ENCODE measurements around the gene PRRG1.
"Not testable (repeated sequence)": the region's sequence is repeated elsewhere in the genome, so short reads cannot be mapped to it uniquely, and the experiment has no call there.

Gene PRRG1

DNA sequence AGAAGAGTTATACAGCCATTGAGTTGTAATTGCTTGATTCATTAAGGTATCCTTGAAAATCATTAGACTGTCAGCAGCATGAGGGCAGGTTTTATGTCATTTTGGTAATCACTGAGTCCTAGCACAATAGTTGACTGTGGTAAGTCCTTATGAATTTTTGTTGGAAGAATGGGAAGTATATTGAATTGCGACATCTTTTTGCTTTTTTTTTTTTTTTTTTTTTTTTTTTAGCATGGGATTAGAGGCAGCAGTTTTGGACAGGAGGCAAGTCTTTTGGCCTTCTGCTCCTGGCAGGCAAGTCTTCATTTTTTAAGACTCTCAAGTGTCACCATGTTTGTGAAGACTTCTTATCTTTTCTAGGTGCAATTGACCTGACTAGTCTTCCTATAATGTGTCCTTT, 29.7 kb downstream of the PRRG1 start:
- no peak for DNase-seq

DNA sequence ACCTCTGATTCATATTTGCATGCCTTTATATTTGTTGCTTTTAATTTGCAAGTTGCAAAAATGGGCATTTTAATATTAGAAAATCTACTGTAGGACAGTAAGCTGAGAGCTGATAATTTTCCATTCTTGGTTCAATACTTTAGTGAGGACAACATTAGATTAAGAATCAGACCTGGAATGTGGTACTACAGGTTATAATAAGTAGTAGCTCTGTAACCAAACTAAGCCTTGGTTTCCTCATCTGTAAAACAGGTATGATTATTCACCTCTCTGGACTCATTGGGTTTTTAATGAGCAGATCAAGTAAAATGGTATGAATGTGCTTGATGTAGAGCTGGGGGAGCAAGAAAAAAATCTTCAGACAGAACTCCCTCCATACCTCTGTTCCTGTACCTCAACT, 31.1 kb downstream of the PRRG1 start:
- no peak for DNase-seq

DNA sequence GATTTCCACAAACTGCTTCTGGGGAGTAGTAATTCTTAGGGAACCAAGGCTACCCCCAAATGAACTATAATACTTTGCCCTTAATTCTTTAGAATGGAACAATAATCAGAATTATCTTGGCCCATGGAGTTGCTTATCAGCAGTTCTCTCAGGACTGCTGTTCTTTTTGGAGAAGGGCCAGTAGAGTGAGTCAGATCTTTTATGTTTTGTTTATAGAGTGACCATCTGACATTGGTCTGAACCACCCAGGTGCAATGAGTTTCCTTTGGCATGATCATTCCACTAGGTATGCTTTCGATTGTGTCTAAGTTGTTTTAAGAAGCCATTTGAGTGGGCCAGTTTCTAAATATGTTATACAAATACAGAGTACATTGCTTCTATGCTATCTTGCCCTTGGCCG, 31.8 kb downstream of the PRRG1 start:
- DNase-seq: no peak

DNA sequence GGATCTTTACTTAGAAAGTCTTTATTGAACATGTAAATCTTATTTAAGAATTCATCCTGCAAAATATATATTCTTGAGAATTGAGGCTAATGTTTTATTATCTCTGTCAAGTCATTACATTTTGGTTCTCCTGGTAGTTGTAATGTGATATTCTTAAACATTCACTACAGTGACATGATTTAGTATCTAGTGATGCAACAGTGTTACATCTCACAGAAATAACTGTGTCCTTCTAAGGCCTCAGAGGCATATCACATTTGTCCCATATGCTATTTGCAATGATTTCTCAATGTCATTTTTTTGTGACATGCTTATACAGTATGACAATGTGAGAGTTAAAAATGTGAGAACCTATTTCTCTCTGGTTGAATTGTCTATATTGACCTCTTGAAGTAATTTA, 34.1 kb downstream of the PRRG1 start:
- DNase-seq: no peak

DNA sequence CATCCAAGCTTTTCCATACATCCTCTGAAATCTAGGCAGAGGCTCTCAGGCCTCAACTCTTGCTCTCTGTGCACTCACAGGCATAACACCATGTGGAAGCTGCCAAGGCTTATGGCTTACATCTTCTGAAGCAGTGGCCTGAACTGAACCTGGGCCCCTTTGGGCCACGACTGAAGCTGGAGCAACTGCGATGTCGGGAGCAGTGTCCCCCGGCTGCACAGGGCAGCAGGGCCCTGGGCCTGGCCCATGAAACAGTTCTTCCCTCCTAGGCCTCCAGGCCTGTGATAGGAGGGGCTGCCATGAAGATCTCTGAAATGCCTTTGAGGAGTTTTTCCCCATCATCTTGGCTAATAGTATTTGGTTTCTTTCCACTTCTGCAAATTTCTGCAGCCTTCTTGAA, 39.2 kb downstream of the PRRG1 start:
- no peak for DNase-seq

DNA sequence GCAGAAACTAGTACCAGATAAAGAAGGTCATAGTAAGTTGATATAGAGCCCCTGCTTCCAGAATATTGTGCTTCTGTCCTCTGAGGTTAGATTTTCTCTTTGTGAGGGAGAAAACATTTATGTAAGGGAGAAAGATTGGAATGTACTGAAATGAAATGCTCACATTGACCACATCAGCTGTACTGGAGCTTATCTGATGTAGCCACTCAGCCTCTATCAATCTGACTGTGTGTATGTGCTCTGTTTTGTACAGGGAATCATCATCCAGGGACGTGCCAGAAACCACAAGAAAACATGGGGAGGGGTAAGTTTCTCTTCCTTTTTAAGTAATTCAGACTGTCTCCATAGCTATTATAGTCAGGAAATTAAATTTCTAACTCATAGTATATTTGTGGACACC, 56.8 kb downstream of the PRRG1 start:
- DNase-seq: no peak

DNA sequence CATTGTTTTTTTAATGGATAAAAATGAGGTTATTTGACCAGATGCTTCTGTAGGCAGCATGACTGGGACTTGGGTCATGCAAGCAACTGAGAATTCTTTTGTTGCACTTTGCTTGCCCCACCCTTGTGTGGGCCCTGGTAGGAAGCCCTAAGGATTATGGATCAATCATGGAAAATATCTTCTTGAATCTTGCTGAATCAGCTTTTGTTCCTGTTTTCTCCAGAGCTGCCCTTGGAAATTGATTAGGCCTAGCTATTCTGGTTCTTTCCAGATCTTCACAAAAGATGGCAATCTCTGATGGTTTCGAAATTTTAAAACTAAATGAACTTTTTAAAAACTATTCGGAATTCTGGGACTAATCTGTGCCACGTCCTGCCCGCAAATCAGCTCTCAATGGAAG, 58.6 kb downstream of the PRRG1 start:
- DNase-seq: no peak

DNA sequence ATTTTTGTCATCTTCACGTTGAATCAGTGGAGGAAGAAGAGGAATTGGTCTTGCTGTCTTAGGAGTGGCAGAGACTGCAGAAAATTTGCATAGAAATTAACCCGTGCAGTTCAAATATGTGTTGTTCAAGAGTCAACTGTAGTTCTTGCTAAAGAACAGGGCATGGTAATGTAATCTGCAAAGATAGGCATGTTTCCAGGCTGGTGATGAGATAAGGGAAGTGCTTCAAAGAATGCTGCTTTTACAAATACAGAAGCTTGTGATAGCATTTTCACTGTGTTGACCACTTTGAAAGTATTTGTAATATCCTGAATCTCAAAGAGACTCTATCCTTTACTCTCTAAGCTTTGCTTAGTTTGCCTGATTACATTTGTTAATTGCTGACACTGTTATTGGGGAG, 60.1 kb downstream of the PRRG1 start:
- no peak for DNase-seq

DNA sequence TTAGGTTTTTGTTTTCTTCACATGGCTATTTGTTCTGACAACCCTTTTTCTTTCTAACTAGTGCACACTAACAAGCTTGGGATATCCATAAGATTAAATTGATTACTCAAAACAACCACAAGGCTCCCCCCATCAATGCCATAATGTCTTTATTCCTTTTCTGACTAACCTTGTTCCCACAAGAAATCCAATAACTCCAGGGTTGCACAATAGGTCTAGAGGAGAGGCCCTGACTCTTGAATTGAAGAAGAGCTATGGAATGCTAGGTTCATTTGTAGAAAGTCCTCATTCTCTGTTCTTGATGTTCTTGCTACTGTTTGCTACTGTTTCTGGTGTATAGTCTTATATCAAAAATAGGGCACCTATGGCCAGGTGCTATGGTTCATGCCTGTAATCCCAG, 71.0 kb downstream of the PRRG1 start:
- no peak for DNase-seq

DNA sequence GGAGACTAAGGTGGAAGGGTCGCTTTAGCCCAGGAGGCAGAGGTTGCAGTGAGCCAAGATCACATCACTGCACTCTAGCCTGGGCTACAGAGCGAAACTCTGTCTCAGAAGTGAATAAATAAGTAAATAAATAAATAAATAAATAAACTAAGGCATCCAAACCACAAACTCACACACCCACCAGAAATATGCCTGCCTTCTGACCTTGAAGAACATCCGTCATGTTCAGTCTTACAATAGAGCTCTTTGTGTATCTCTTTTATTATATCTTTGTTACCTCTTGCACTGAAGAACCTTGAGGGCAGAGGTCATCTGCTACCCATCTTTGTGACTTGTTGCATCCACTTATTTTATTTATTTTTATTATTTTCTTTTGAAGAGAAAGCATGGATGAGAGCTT, 71.6 kb downstream of the PRRG1 start:
- no peak for DNase-seq

DNA sequence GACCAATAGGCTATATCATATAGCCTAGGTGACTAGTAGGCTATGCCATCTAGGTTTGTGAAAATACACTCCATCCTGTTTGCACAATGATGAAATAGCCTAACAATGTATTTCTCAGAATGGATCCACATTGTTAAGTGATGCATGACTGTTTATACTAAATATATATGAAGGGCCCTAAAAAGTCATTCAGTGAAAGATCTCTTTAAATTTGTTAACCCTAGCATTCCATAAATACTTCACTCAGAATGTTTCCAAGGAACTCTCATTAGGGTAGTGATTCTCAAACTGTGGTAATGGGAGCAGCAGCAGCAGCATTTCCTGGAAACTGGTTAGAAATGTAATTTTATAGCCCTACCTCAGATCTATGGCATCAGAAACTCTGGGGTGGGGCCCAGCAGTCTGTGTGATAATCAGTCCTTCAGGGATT, 74.9 kb downstream of the PRRG1 start:
- no peak for DNase-seq

DNA sequence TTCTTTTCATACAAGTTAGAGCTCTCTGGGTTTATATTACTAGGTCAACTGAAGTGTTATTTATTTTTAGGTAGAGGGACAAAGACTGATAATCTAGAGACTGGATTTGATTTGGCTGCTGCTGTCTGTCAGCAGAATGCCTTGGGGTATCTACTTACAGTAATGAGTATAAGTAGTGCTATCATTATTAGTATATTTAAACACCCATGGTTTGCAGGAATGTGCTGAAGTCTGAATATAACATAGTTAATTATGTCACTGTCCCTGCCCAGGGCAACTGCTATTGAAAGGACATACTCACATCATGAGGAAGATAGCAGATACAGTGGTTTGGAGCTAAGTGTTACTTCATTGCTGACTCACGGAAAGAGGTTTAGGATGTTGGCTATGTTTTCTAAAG, 76.2 kb downstream of the PRRG1 start:
- no peak for DNase-seq

DNA sequence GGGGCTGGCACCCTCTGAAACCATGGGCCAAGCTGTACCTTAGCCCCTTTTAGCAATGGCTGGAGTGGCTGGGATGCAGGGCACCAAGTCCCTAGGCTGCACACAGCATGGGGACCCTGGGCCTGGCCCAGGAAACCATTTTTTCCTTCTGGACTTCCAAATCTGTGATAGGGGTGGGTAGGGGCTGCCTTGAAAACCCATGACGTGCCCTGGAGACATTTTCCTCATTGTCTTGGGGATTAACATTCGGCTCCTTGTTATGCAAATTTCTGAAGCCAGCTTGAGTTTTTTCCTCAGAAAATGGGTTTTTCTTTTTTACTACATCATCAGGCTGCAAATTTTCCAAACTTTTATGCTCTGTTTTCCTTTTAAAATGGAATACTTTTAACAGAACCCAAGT, 79.8 kb downstream of the PRRG1 start:
- DNase-seq: not testable (repeated sequence)

DNA sequence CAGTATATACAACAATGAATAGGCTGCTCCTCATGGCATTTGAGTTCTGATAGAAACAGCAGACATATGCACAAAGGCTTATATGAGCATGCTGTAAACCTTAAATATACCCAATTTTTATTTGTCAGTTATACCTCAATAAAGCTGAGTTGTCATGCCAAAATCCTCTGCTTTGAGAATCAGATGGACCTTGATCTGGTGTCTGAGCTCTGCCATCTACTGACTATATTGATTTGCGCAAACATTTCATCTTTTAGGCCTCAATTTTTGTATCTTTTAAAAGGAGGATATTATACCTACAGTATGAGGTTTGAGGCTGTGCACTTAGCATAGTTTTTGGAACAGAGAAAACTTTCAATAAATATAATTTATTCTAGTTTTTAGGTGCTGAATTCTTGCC, 85.2 kb downstream of the PRRG1 start:
- no peak for DNase-seq

DNA sequence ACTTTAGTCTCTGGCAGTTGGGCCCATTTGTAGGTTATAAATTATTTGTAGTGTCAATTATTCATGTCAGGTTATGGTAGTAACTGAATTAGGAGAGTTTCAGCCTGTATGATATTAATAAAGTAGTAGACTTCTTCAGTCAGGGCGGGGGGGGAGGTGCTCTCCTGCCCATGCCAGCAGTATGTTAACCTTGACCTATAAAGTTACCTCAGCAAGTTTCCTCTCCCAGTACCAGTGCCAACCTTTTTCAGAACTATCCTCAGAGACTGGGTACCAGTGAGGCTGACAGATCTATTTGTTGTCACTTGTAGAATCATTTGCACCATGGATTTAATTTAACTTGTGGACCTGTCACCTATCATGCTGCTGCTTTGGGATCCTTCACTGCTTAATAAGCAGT, 88.0 kb downstream of the PRRG1 start:
- DNase-seq: no peak

DNA sequence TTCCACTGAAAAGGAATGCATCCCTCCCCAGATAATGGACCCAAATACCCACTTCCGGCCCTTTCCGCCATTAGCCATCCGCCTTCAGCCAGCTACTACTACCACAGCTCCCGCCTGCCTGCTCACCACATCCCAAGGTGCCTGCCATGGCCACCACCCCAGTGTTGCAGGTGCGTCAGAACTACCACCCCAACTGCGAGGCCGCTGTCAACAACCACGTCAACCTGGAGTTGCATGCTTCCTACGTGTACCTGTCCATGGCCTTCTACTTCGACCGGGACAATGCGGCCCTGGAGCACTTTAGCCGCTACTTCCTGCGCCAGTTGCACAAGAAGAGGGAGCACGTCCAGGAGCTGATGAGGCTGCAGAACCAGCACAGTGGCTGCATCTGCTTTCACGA, 92.2 kb downstream of the PRRG1 start:
- no peak for DNase-seq

DNA sequence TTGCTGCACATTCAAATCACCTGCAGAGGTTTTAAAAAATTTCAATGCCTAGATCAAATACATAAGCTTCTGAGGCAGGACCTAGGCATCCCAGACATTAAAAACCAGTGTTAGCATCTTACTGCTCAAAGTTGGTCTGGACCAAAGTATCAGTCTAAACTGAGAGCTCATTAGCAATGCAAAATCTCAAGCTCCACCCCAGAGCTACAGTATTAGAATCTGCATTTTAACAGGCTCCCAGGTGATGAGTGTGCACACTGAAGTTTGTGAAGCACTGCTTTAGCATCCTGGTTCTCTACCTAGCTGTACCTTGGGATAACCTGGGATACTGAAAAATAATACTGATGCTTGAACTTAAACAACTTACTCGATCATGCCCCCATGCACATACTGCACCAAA, 96.0 kb downstream of the PRRG1 start:
- DNase-seq: no peak

DNA sequence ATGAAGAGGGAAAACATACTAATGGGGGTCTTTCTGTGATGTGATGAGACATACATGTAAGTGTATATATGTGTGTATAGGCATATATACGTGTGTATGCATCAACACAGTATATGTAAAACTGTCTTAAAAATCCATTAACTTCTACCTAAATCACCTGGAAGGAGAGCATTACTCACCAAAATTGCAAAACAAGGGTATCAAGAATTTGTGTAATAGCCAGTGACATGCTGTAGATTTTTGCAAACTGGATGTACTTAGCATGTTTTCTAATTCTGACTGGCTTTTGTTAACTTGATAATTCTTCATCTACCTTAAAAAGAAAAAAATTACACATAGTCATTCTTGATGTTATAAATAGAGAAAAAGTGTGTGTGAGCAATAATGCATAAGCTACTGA, 104.7 kb downstream of the PRRG1 start:
- no peak for DNase-seq

DNA sequence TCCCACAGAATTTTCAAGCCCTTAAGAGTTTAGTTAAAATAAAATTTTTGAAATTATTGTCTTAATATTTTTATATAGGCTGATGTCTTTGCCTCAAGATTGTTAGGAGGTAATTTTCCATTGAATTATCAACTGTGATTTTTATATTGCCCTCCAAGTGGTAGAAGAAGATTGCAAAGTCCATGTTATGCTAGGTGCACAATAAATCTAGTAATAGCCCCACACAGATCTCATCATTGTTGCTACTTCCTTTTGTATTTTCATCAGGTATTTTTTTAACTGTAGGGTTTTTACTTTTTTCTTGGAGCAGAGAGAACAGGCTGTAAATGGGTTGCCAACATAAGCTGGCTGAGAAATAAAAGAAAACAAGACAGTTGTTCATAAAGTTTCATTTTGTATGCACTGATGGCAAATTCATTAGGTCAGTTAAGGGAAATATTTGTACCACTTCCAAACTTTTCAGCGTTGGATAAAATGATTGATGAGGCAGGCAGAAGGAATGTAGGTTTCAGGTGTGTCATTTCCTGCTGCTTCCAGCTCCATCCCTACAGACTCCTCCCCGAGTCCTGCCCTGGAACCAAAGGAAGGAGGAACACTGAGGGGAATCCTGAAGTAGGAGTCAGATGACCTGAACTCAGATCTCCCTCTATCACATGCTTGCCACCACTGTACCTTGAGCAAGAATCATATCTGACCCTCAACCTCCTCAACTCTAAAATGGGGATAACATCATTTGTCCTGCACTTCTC, 105.5 kb downstream of the PRRG1 start:
- DNase-seq: no peak

DNA sequence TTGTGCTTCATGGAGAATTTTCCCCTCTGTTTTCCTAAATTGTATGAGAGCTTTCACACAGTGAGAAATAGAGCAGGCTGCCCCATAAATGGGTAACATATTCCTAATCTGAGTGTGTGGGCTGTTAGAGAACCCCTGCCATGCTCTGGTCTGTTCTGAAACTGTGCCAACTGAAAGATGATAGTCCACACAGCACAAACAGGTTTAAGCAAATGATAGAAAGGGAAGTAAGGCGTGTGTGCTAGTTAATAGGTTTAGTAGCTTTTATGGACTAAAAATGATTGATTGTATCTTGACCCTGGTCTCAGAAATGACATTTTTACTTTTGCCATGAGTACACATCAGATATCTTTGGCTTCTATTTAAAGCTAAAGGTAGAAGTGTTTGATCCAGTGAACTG, 106.2 kb downstream of the PRRG1 start:
- no peak for DNase-seq

DNA sequence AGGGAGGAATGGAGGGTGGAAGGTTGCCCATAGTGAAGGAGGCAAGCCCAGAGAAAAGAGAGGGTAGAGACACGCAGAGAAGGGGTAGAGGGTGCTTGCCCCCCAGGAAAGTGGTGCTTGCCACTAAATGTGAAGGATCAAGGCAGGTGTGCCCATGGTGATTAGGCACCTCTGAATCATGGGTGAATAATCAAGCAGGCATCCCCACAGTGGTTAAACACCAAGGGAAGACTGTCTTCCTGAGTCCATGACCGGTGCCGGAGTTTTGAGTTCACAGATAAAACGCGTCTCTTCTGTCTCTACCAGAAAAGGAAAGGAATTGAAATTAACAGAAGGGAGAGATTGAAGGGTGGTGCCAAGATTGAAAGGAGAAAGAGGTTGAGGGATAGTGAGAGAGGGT, 111.1 kb downstream of the PRRG1 start:
- DNase-seq: not testable (repeated sequence)

DNA sequence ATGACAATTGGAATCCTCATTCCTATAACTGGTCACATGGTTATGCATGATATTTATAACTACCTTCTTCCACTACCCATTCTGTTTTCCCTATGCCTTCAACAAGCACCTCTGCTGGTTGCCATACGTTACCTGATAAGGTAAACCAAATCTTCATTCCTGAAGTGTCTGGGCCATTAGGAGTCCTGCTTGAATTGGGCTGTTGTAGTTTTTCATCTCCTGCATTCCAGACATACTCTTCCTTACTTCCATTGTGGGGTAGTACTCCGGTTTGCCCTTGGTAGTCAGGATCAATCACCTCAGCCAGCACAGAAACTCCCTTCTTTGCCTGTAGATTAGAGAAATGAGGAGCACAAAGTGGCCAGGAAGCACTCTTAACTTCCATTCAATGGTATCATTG, 113.2 kb downstream of the PRRG1 start:
- DNase-seq: no peak

DNA sequence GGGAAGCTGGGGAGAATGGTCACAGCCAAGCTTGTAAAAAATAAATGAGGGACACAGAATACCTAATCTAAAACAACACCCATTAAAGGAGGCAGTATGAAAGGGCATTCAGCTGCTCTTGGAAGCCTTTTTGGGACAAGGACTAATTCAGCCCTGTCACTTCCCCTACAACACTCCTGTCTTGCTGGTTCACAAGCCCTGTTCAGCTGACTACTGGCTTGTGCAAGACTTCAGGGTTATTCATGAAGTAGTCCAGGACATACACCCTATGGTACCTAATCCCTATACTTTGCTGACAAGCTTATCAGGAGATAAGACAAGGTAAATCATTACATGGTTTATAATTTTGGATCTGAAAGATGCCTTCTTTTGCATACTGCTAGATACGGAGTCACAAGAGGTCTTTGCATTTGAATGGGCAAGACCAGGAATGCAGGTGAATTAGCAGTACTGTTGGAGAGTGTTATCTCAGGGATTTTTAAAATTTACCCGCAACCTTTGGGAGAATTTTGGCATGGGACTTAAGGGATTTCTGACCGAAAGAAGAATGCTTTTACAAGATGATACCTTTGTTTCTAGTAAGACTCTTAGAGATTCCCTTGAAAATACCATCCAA, 119.1 kb downstream of the PRRG1 start:
- no peak for DNase-seq

DNA sequence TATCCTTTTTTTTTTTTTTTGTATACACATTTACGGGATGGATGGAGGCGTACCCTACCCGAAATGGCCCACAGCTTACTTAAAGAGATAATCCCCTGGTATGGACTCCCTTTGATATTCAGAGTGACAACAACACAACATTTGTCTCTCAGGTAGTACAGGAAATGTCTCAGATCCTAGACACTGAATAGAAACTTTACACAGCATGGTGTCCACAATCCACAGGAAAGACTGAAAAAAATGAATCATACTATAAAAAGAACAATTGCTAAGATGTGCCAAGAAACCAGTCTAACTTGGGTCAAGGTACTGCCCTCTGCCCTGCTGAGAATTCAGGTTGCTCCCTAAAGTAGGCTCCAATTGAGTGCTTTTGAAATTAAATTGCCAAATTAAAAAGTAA, 121.5 kb downstream of the PRRG1 start:
- DNase-seq: no peak

DNA sequence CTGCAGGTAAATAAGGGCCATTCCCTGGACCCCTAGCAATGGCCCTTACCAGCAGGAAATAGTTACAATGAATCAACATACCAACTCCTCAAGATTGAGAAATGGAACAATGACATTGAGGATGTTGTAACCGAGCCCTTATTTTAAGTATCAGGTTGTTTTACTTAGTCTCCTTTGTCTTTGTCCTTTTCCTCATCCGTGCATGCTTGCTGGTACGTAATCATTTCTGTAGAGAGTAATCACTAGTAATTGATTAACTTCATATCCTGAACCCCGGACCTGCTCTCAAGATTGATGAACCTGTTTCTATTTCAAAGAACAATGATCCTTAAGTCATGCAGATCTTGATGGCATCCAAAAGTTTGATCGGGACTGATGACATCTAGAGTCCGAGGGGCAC, 123.7 kb downstream of the PRRG1 start:
- DNase-seq: no peak

All from NCI-H510A (cell line).